ENCODE data around the gene CFL2. TPM values are rescaled to one million over a fixed set of nuclear protein-coding genes. Genes with fewer than 3 reads are reported as not detected.

CFL2 gene
- total RNA-seq, 4 donors from 2014 or later, result 35.3 to 69.4 (median 67.4) TPM

DNA sequence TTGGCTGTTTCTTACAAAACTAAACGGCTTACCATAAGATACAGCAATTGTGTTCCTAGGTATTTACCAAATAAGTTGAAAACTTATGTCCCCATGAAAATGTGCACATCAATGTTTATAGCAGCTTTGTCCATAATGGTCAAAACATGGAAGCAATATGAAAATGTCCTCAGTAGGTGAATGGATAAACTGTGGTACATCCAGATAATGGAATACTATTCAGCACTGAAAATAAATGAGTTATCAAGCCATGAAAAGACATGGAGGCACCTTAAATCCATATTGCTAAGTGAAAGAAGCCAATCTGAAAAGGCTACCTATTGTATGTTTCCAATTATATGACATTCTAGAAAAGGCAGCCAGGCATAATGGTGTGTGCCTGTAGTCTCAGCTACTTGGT lies 40.7 kb downstream of the CFL2 start:
- DNase-seq (ENCODE audit: low spot score) (no peak), ATAC-seq (ENCODE audit: low FRiP score) (no peak)
- TF ChIP-seq, protein P1, sequence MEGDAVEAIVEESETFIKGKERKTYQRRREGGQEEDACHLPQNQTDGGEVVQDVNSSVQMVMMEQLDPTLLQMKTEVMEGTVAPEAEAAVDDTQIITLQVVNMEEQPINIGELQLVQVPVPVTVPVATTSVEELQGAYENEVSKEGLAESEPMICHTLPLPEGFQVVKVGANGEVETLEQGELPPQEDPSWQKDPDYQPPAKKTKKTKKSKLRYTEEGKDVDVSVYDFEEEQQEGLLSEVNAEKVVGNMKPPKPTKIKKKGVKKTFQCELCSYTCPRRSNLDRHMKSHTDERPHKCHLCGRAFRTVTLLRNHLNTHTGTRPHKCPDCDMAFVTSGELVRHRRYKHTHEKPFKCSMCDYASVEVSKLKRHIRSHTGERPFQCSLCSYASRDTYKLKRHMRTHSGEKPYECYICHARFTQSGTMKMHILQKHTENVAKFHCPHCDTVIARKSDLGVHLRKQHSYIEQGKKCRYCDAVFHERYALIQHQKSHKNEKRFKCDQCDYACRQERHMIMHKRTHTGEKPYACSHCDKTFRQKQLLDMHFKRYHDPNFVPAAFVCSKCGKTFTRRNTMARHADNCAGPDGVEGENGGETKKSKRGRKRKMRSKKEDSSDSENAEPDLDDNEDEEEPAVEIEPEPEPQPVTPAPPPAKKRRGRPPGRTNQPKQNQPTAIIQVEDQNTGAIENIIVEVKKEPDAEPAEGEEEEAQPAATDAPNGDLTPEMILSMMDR (IDR thresholded peaks at IDR 0.05), result no peak

- no peak for DNase-seq (ENCODE audit: low spot score)
- ATAC-seq (ENCODE audit: low FRiP score), result no peak
- TF ChIP-seq, protein P1 (IDR thresholded peaks at IDR 0.05), result no peak
Measured at GRCh38 chr14:34671716-34672115, 42.7 kb downstream of the CFL2 start.

DNA sequence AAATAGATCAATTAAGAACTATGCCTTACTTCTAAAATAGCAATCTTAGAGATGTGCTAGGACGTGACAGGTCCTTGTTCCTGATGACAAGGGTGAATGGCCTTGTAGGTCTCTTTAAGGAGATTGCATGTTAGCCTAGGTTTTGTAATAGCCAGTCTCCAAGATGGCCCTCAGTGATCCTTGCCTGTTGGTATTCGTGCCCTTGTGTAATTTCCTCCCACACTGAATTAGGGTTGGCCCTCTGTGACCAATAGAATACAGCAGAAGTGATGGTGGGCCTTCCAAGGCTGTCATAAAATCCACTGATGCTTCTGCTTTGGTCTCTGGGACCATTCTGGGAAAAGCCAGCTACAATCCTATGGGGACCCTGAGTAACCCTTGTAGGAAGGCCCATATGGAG lies 46.3 kb downstream of the CFL2 start:
- no peak for DNase-seq (ENCODE audit: low spot score)
- TF ChIP-seq, protein P1 (IDR thresholded peaks at IDR 0.05), result no peak
- no peak for ATAC-seq (ENCODE audit: low FRiP score)

GRCh38 chr14:34667007-34667406 lies 47.4 kb downstream of the CFL2 start:
- ATAC-seq (ENCODE audit: low FRiP score) (no peak), DNase-seq (ENCODE audit: low spot score) (no peak)
- TF ChIP-seq, protein P1 (IDR thresholded peaks at IDR 0.05), result no peak

GRCh38 chr14:34665785-34666435 lies 48.5 kb downstream of the CFL2 start:
- no peak for DNase-seq (ENCODE audit: low spot score)
- ATAC-seq (ENCODE audit: low FRiP score), result no peak
- TF ChIP-seq, protein P1 (IDR thresholded peaks at IDR 0.05), result no peak

- no peak for DNase-seq (ENCODE audit: low spot score)
- TF ChIP-seq, protein P1 (IDR thresholded peaks at IDR 0.05), result no peak
- no peak for ATAC-seq (ENCODE audit: low FRiP score)
Measured at GRCh38 chr14:34662561-34663088, 51.8 kb downstream of the CFL2 start.

- ATAC-seq (ENCODE audit: low FRiP score), result no peak
- DNase-seq (ENCODE audit: low spot score), result no peak
- TF ChIP-seq, protein P1 (IDR thresholded peaks at IDR 0.05), result no peak
Measured at GRCh38 chr14:34660796-34661195, 53.6 kb downstream of the CFL2 start.
